Sigmoid colon (tissue), 4 donors: ENCODE measurements around the gene SLC25A4.

ENCODE experiments used
- EP300 ChIP-seq, 4 donors: sonication (generic); formaldehyde crosslinking; IDR thresholded peaks; one replicate each; pipeline ENCODE4 v1.6.1; 2017; ENCODE audit warnings: antibody characterized with exemption in 4 of 4
- POLR2A ChIP-seq, 2 donors: fragments of 450-650 bp; IDR thresholded peaks; one replicate each; pipeline ENCODE4 v1.6.1; 2016; ENCODE audit warnings: antibody characterized with exemption in 2 of 2, mild to moderate bottlenecking in 2 of 2, moderate library complexity in 2 of 2
- POLR2AphosphoS5 ChIP-seq, 4 donors: sonication (generic); formaldehyde crosslinking; IDR thresholded peaks; one replicate each; pipeline ENCODE4 v1.6.1; 2017; ENCODE audit warnings: antibody characterized with exemption in 4 of 4
- TF ChIP-seq, protein P1 (sequence below), 4 experiments: fragments of 450-650 bp in 3 of 4; fragments of 200-600 bp in 1 of 4; IDR thresholded peaks; one replicate each; pipeline ENCODE4 v1.5.1; 2016 to 2019; ENCODE audit warnings: antibody characterized with exemption in 4 of 4, mild to moderate bottlenecking in 3 of 4, moderate library complexity in 2 of 4

DNA sequence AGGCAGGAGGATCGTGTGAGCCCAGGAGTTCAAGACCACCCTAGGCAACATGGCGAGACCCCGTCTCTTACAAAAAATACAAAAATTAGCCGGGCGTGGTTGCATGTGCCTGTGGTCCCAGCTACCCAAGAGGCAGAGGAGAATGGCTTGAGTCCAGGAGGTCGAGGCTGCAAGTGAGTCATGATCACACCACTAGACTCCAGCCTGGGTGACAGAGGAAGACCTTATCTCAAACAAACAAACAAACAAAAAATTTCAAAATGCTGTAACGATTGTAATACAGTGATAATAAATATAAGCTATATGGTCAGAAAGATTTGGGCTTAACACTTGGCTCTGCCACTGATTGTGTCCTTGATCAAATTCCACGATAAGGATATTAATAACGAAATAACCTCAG lies 24.2 kb downstream of the SLC25A4 start:
- TF ChIP-seq, protein P1, sequence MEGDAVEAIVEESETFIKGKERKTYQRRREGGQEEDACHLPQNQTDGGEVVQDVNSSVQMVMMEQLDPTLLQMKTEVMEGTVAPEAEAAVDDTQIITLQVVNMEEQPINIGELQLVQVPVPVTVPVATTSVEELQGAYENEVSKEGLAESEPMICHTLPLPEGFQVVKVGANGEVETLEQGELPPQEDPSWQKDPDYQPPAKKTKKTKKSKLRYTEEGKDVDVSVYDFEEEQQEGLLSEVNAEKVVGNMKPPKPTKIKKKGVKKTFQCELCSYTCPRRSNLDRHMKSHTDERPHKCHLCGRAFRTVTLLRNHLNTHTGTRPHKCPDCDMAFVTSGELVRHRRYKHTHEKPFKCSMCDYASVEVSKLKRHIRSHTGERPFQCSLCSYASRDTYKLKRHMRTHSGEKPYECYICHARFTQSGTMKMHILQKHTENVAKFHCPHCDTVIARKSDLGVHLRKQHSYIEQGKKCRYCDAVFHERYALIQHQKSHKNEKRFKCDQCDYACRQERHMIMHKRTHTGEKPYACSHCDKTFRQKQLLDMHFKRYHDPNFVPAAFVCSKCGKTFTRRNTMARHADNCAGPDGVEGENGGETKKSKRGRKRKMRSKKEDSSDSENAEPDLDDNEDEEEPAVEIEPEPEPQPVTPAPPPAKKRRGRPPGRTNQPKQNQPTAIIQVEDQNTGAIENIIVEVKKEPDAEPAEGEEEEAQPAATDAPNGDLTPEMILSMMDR (IDR thresholded peaks at IDR 0.05): no peak
- TF ChIP-seq POLR2A (IDR thresholded peaks at IDR 0.05) (no peak), POLR2AphosphoS5 (IDR thresholded peaks at IDR 0.05) (no peak), EP300 (IDR thresholded peaks at IDR 0.05) (no peak)
